Colonic mucosa (tissue), 4 donors: Measurements from ENCODE around the gene C2orf68. TPM values are rescaled to one million over a fixed set of nuclear protein-coding genes. Genes with fewer than 3 reads are reported as not detected.

Experiments
- DNase-seq: peaks from one replicate; pipeline ENCODE4 v3.0.0-alpha.2; 2020
- H3K27ac ChIP-seq: fragments of 200-600 bp; one replicate; pipeline ENCODE4 v1.8.0; 2021
- H3K27me3 ChIP-seq: fragments of 200-600 bp; one replicate; pipeline ENCODE4 v1.8.0; 2021
- H3K36me3 ChIP-seq: fragments of 200-600 bp; one replicate; pipeline ENCODE4 v1.8.0; 2021
- H3K4me1 ChIP-seq: fragments of 200-600 bp; one replicate; pipeline ENCODE4 v1.8.0; 2021; ENCODE audit warnings: mild to moderate bottlenecking
- H3K4me3 ChIP-seq: fragments of 200-600 bp; one replicate; pipeline ENCODE4 v1.8.0; 2021
- H3K9ac ChIP-seq, 2 donors: one replicate each; pipeline ENCODE4 v1.7.0; 2013; ENCODE audit warnings: control low read depth in 2 of 2, low read depth in 2 of 2, low read length in 2 of 2
- H3K9me3 ChIP-seq: fragments of 200-600 bp; one replicate; pipeline ENCODE4 v1.8.0; 2021
- CTCF ChIP-seq: fragments of 200-600 bp; IDR thresholded peaks from one replicate; pipeline ENCODE4 v1.8.0; 2022; ENCODE audit warnings: antibody characterized with exemption, mild to moderate bottlenecking
- intact Hi-C: fragments of 100-400 bp; cut with DNase I; formaldehyde crosslinking; loops from one replicate; pipeline ENCODE4 v1.14.1; 2022
- total RNA-seq, 2 donors: library from RNA; stranded (reverse); fragmentation: NEBNext Ultra II Directional in 1 of 2; extraction: Animal tissue kit (Norgen Biotek cat#: 25700) in 1 of 2; gene quantifications; one replicate each; pipeline ENCODE4 v1.2.1, GENCODE V29; 2021
- donor health status: healthy.
- donor health status: DM: no; HTN: no; CAD: no.
- donor health status: DM: no; HTN: no; CAD: no.

C2orf68 gene
- total RNA-seq, 2 donors from 2014 or later = 36.8 to 40.5 TPM

- H3K4me3 ChIP-seq = no peak overlapping the region
- H3K27me3 ChIP-seq = no peaks in the 10 kb centered on the region
- no peak for DNase-seq
- H3K9me3 ChIP-seq = no peaks in the 10 kb centered on the region
- peaks cover 5% of the 10 kb centered on the region for H3K4me1 ChIP-seq
- H3K36me3 ChIP-seq = peaks cover 4% of the 10 kb centered on the region
- no peak for TF ChIP-seq CTCF
- intact Hi-C loops = loop anchor here (10.0 kb wide), 1 partner anchor 162 kb away; no protein-coding TSS in a partner anchor
- H3K27ac ChIP-seq = no peak overlapping the region
- H3K9ac ChIP-seq = no peak overlapping the region
These were observed 54.7 kb downstream of the C2orf68 start for GRCh38 chr2:85557130-85557529.

Other genes starting within 250 kb of the C2orf68 start
- gene CAPG, start 201.7 kb downstream of the C2orf68 start, total RNA-seq = 100 to 1,000 TPM; 102 to 105 TPM
- 1 to 10 TPM; 1.6 to 9.2 TPM for gene SH2D6, start 193.4 kb downstream of the C2orf68 start, total RNA-seq
- gene MAT2A, start 72.9 kb downstream of the C2orf68 start, total RNA-seq = 100 to 1,000 TPM; 105 to 156 TPM
- 10 to 100 TPM; 25.7 to 49.9 TPM for gene GGCX, start 50.6 kb downstream of the C2orf68 start, total RNA-seq
- gene VAMP8, start 34.5 kb downstream of the C2orf68 start, total RNA-seq = 100 to 1,000 TPM; 185 to 222 TPM
- 10 to 100 TPM; 14.0 to 16.9 TPM for gene VAMP5, start 27.6 kb downstream of the C2orf68 start, total RNA-seq
- gene RNF181, start 16.3 kb downstream of the C2orf68 start, total RNA-seq = 100 to 1,000 TPM in 1 of 2 donors, 10 to 100 TPM in 1; 86.0 to 106 TPM
- gene TMEM150A, start 9.4 kb downstream of the C2orf68 start, total RNA-seq = 1 to 10 TPM; 5.2 to 7.2 TPM
- gene USP39, start 4.1 kb upstream of the C2orf68 start, total RNA-seq = 10 to 100 TPM; 39.1 to 50.5 TPM
- 10 to 100 TPM in 1 of 2 donors, under 1 TPM in 1; 0.29 to 17.3 TPM for gene SFTPB, start 56.1 kb upstream of the C2orf68 start, total RNA-seq
- gene GNLY, start 82.3 kb upstream of the C2orf68 start, total RNA-seq = 1 to 10 TPM in 1 of 2 donors, under 1 TPM in 1; 0.32 to 4.7 TPM
- gene ATOH8, start 141.9 kb upstream of the C2orf68 start, total RNA-seq = 1 to 10 TPM; 2.5 TPM